IPS-20b (cell line): ENCODE results near the gene FCAMR.

ENCODE experiments used
- H3K27ac ChIP-seq: one replicate; pipeline ENCODE4 v1.5.1; 2013; ENCODE audit warnings: low read length
- H3K27me3 ChIP-seq: 2 replicates; pipeline ENCODE4 v1.6.1; 2013; ENCODE audit warnings: mild to moderate bottlenecking, low read length, inconsistent platforms; ENCODE audit not compliant: insufficient read depth
- H3K36me3 ChIP-seq: 2 replicates; pipeline ENCODE4 v1.6.1; 2013; ENCODE audit warnings: low read depth, mild to moderate bottlenecking, inconsistent platforms, low read length, moderate library complexity; ENCODE audit not compliant: insufficient read depth
- H3K4me1 ChIP-seq: 2 replicates; pipeline ENCODE4 v1.6.1; 2013; ENCODE audit warnings: mild to moderate bottlenecking, control low read depth, inconsistent platforms, low read length, moderate library complexity; ENCODE audit not compliant: insufficient read depth
- H3K4me3 ChIP-seq: 2 replicates; pipeline ENCODE4 v1.5.1; 2013; ENCODE audit warnings: mild to moderate bottlenecking, low read length, inconsistent platforms
- H3K9ac ChIP-seq: 2 replicates; pipeline ENCODE4 v1.6.1; 2013; ENCODE audit warnings: low read depth, mild to moderate bottlenecking, inconsistent platforms, low read length, moderate library complexity
- H3K9me3 ChIP-seq: 2 replicates; pipeline ENCODE4 v1.6.1; 2013; ENCODE audit warnings: mild to moderate bottlenecking, low read depth, low read length, inconsistent platforms; ENCODE audit not compliant: insufficient read depth

The FCAMR gene

DNA sequence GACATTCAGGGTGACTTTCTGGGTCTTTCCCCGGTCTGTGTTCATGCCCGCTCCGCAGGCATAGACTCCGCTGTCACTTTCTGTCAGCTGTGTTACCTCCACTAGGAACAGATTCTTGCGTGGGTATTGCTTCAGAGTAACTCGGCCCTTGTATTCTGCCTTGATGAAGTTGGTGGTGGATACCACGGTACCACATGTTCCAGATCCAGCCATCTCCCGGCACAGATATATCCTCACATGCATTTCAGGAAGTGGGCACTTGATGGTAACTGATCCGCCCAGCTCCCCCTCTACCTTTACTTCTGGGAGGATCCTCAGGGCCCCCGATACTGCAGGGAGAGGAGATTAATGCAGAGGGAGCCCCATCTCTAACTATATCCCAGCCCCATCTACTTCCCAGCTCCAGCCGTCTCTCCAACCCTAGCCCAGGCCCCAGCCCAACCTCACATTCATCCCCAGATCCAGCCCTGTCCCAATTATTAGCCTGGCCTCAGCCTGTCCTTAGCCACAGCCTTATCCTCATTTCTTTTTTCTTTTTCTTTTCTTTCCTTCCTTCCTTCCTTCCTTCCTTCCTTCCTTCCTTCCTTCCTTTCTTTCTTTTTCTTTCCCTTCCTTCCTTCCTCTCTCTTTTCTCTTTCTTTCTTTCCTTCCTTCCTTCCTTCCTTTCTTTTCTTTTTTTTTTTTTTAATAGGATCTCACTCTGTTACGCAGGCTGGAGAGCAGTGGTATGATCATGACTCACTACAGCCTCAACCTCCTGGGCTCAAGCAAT lies 56.3 kb downstream of the FCAMR start:
- H3K9ac ChIP-seq: no peak overlapping the region
- no peaks in the 10 kb centered on the region for H3K36me3 ChIP-seq
- no peaks in the 10 kb centered on the region for H3K9me3 ChIP-seq
- H3K4me1 ChIP-seq: 0 out of 2 replicates have a peak, but pooled peaks cover 1% of the 10 kb centered on the region
- no peak overlapping the region for H3K27ac ChIP-seq
- peaks cover 38% of the 10 kb centered on the region for H3K27me3 ChIP-seq
- no peak overlapping the region for H3K4me3 ChIP-seq

DNA sequence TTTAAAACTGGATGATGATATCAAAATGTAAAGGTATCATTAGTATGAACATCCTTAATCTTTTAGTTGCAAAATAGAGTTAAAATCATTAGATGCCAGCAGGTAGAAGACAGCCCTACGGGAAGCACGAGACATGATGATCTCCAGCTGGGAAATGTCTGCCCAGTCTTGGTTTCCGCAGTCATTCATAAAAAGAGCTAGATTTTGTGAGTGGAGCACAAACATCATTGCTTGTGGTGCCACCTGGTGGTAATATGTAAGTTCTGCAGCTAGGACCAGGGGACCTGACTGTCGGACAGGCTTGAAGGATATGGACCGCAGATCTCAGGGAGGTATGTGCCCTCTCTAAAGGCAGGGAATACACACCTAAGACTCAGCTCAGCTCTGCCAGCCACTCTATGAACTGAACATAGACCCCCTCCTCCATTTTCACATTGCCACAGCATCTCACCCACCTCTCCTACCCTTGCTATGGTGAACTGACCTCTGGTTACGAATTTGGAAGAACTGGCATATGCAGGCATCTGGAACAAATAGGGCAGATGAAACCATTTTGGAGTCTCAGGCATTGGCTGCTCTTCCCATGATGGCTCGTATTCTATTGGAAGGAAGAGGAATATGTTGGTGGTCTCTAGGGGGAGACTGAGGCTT lies 57.7 kb downstream of the FCAMR start:
- Histone ChIP-seq H3K36me3 (no peaks in the 10 kb centered on the region), H3K9me3 (no peaks in the 10 kb centered on the region), H3K27me3 (peaks cover 52% of the 10 kb centered on the region), H3K27ac (no peak overlapping the region), H3K4me3 (no peak overlapping the region), H3K9ac (no peak overlapping the region), H3K4me1 (0 out of 2 replicates have a peak, but pooled peaks cover 5% of the 10 kb centered on the region)

- peaks cover 56% of the 10 kb centered on the region for H3K27me3 ChIP-seq
- H3K9me3 ChIP-seq: no peaks in the 10 kb centered on the region
- no peak overlapping the region for H3K9ac ChIP-seq
- H3K4me1 ChIP-seq: 0 out of 2 replicates have a peak, but pooled peaks cover 5% of the 10 kb centered on the region
- H3K27ac ChIP-seq: no peak overlapping the region
- H3K4me3 ChIP-seq: no peak overlapping the region
- no peaks in the 10 kb centered on the region for H3K36me3 ChIP-seq
These were observed 59.1 kb downstream of the FCAMR start for GRCh38 chr1:206911064-206911663.

- H3K9me3 ChIP-seq: no peaks in the 10 kb centered on the region
- peaks cover 54% of the 10 kb centered on the region for H3K27me3 ChIP-seq
- 0 out of 2 replicates have a peak, but pooled peaks cover 5% of the 10 kb centered on the region for H3K4me1 ChIP-seq
- peak overlapping the region; percentile 0; the same call in 1 of the 2 replicates for H3K9ac ChIP-seq
- H3K27ac ChIP-seq: no peak overlapping the region
- H3K4me3 ChIP-seq: peak overlapping the region; percentile 65
- H3K36me3 ChIP-seq: no peaks in the 10 kb centered on the region
These were observed 60.4 kb downstream of the FCAMR start for GRCh38 chr1:206909883-206910318.

- Histone ChIP-seq H3K4me3 (peak overlapping the region; percentile 65), H3K27me3 (peaks cover 54% of the 10 kb centered on the region), H3K4me1 (0 out of 2 replicates have a peak, but pooled peaks cover 5% of the 10 kb centered on the region), H3K36me3 (no peaks in the 10 kb centered on the region), H3K27ac (no peak overlapping the region), H3K9me3 (no peaks in the 10 kb centered on the region), H3K9ac (peak overlapping the region; percentile 36; the same call in 1 of the 2 replicates)
These were observed 60.9 kb downstream of the FCAMR start for GRCh38 chr1:206909161-206909882.

DNA sequence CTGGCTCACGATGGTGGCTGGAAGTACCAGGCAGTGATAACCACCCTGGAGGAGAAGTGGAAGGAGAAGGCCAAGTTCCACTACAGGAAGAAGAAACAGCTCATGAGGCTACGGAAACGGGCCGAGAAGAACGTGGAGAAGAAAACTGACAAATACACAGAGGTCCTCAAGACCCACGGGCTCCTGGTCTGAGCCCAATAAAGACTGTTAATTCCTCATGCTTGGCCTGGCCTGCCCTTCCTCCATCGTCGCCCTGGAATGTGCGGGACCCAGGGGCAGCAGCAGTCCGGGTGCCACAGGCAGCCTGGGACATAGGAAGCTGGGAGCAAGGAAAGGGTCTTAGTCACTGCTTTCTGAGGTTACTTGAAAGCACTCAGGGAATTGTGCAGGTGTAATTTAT lies 62.2 kb downstream of the FCAMR start:
- H3K9ac ChIP-seq: no peak overlapping the region
- H3K4me1 ChIP-seq: 0 out of 2 replicates have a peak, but pooled peaks cover 5% of the 10 kb centered on the region
- H3K4me3 ChIP-seq: no peak overlapping the region
- no peak overlapping the region for H3K27ac ChIP-seq
- no peaks in the 10 kb centered on the region for H3K9me3 ChIP-seq
- peaks cover 49% of the 10 kb centered on the region for H3K27me3 ChIP-seq
- H3K36me3 ChIP-seq: no peaks in the 10 kb centered on the region
